NCI-H446 (cell line): ENCODE measurements around the gene TSC1.
"Not testable (repeated sequence)": the region's sequence is repeated elsewhere in the genome, so short reads cannot be mapped to it uniquely, and the experiment has no call there.

Source experiments
- DNase-seq, 2 experiments: peaks; one replicate each; lab custom pipeline; 2025; lab: John Stamatoyannopoulos, UW

Gene TSC1

DNA sequence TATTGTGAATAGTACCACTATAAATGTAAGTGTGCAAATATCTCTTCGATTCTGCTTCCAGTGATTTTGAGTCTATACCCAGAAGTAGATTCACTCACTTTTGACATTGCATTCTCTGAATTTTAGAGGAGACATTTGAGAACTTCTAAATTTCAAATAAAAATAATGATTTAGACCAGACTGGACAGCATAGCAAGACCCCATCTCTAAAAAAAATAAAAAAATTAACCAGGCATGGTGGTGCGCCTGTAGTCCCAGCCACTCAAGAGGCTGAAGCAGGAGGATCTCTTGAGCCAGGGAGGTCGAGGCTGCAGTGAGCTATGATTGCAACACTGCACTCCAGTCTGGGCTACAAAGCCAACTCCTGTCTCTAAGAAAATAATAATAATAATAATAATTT is 32.2 kb upstream of the TSC1 start:
- no peak for DNase-seq

DNA sequence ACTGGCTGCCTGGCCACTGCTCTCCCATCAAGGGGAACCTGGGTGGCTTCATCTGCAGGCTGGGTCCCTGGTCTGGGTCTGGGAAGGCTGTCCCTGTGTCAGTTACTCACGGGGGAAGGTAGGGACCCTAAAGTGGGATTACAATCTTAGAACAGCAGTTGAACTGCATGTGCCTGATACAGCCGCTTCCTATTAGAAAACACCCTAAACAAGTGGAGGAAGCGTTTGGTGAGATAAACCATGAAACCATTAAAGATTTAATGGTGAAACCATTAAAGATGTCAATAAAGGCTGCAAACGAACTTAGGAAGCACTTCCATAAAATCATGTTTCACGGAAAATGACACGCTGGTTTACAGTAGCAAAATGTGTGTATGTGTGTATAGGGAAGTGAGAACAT is 31.5 kb upstream of the TSC1 start:
- no peak for DNase-seq

DNA sequence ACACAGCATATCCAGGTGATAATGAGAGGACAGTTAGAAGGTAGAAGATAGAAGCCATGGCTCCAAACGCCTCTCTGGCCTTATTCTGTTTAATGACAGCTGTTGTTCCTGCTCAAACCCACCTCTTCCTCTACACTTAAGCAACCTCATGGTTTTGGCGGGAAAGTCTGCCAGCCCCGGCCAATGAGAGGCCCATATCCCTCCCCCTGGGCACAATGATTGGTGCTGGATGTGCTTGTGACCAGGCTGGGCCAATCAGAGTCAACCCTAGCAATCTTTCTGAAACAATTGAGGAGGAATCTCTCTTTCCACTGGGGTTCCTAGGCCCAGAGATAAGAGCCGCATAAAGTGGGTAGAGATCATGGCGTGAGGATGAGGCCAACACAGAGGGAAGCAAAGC is 29.3 kb upstream of the TSC1 start:
- peak in 1 of 2 experiments; percentile 26 for DNase-seq

DNA sequence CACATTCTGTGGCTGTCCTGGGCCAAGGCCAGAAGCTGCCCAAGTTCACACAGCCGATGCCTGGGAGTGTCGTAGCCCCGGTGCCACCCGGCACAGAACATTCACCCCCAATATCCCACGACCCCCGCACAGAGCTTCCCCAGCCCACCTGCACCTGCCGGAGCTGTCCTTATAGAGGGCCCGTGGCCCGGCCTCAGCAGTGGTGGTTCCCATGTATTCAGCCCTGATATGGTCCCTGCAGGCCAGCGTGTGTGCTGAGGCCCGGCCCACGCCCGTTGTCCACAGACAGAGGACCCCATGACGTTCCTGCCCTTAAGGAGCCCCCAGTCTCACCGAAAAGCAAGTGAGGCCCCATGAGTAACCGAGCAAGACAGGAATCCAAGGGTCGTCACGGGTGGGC is 28.8 kb upstream of the TSC1 start:
- no peak for DNase-seq

DNA sequence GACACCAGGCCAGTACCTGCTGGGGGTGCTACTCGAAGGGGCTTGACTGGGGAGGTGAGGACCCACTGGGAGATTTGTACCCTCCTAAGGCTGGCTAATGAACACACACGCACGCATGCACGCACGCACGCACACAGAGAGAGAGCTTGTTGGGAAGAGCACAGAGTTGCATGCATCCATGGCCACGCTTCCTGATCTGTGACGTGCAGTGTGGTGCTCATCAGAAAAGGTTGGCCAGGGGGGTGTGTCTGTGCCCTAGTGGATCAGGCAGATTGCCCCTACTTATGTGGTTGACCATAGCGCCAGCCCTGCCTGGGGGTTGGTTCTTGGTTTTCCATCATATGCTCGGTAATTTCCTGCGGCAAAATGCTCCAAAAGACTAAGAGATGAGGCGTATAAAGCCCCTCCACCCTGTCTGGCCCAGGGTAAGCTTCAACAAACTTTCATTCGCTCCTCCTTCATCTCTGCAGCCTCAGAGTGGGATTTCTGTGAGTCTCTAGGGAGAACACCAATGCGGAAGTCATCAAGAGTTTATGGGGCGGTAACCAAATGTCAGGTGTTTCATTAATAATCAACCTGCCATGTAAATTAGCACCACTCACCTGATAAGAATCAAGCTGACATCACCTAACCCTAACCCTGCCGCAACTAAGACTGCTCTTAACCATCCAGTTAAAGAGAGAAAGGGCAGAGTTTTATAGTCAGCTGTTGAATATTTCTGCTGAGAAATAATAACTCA is 26.1 kb upstream of the TSC1 start:
- DNase-seq = no peak

DNA sequence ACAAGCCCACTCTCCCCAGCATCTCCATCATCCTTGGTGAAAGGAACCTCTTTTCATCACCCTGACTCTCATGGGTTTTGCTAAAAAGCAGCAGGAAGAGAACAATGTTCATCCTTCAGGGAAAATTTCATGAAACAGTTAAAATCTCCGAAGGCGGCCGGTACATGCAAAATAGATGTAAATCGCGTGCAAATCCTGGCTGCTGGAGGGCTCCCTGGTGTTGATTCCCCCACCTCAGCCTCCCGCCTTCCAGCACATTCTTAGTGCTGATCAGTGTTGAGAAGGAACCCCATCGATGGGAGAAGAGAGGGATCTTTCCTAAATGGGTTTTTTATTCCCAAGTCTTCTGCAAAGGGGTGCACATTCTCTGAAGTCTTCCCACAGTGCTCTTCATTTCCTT is 25.4 kb upstream of the TSC1 start:
- no peak for DNase-seq

DNA sequence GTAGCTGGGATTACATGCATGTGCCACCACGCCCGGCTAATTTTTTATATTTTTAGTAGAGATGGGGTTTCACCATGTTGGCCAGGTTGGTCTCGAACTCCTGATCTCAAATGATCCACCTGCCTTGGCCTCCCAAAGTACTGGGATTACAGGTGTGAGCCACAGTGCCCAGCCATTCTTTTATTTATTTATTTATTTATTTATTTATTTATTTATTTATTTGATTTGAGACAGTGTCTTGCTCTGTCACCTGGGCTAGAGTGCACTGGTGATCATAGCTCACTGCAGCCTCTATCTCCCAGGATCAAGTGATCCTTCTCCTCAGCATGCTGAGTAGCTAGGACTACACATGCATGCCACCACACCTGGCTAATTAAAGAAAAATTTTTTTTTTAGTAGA is 23.5 kb upstream of the TSC1 start:
- not testable (repeated sequence) for DNase-seq

DNA sequence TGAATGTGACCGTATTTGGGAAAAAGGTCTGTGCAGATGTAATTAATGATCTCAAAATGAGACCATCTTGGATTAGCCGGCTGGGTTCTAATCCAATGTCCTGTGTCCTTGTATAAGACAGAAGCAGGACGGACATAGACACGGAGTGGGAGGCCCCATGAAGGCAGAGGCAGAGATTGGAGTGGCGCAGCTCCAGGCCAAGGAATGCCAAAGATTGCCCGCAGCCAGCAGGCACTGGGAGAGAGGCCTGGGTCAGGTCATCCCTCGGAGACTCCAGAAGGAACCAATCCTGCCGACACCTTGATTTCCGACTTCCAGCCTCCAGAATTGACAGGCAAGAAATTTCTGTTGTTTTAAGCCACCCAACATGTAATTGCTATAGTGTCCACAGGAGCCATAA is 21.1 kb upstream of the TSC1 start:
- DNase-seq = no peak

DNA sequence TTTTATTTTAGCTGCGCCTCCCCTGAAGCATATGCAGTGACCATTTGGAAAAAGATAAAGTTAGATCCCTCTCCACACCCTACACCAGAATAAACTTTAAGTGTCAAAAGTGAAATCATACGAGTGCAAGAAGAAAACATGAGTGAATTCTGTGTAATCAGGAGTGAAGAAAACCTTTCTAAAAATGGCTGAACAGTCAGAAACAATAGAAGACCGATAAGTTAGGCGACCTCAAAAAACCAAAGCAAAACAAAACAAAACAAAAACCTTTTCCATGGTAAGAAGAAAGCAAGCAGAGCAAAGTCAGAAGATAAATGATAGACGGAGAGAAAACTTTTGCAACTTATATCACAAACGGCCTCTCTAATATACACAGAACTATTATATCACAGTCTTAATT is 16.6 kb upstream of the TSC1 start:
- DNase-seq = no peak

DNA sequence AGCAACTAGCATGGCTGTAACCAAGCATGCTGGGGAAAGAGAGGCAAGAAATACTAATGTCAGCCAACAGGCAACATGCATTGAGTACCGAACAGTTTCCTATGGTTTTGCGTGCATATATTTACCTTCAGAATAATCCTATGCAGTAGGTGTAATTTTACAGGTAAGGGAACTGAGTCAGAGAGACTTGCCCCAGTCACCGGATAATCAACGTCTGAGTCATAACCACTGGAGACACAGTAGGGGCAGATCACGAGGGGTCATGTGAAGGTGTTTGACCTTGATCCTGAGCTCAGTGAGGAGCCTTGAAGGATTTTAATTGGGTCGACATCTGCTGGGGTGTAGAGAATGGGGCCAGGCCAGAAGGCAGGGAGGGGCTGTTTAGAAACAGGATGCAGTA is 13.4 kb upstream of the TSC1 start:
- no peak for DNase-seq

DNA sequence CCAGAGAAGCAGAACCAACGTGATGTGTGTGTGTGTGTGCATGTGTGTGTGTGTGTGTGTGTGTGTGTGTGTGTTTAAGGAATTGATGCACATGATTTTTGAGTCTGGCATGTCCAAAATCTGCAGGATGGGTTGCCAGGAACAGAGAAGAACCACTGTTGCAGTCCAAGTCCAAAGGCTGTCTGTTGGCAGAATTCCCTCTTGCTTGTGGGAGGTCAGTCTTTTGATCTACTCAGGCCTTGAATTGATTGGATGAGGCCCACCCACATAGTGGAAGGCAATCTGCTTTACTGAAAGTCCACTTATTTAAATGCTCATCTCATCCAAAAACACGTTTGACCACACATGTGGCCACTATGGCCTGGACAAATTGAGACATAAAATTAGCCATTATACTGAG is 11.4 kb upstream of the TSC1 start:
- DNase-seq = no peak

DNA sequence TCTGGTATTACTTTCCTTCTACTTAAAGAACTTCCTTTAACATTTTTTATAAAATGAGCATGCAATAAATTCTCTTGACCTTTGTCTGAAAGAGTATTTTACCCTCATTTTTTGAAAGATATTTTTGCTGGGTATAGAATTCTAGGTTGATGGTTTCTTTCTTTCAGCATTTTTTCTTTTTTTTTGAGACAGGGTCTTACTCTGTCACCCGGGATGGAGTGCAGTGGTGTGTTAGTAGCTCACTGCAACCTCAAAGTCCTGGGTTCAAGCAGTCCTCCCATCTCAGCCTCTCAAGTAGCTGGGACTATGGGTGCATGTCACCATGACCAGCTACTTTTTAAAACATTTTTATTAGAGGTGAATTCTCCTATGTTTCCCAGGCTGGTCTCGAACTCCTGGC is 10.7 kb upstream of the TSC1 start:
- DNase-seq = no peak

DNA sequence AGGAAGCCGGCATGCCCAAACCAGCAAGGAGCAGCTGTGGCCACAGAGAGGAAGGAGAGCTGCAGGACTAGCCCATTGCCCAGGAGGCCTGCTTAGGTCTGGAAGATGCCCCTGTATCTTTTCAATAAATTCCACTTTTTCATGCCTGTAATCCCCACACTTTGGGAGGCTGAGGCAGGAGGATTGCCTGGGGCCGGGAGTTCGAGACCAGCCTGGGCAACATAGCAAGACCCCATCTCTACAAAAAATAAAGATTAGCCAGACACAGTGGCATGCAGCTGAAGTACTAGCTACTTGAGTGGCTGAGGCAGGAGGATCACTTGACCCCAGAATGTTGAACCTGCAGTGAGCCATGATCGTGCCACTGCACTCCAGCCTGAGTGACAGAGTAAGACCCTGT is 5.3 kb upstream of the TSC1 start:
- no peak for DNase-seq

DNA sequence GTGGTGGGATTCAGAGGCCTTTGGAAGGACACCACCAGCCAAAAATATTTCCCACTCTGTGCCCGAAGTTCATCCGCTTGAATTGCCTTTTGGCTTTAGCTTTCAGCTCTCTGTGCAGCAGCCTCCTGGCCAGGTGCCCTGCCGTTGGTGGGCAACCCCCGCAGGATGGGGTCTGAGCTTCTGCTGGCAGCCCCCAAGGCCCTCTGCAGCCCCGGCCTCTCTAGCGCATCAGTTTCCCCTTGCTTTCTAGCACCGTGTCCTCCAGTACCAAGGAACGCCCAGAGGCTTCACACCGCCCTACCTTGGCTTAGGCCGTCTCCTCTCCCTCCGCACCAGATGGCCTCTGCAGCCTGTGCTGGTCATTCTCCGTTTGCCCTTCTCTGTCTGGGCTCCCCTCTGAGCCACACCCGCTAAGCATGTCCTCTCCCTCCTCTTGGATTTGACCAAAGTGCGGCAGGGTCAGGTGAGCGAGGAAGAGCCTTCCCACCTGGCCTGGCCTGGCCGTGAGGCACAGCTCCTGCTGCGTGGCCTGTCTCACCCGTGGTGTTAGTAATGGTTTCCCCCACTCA is 4.2 kb upstream of the TSC1 start:
- no peak for DNase-seq

DNA sequence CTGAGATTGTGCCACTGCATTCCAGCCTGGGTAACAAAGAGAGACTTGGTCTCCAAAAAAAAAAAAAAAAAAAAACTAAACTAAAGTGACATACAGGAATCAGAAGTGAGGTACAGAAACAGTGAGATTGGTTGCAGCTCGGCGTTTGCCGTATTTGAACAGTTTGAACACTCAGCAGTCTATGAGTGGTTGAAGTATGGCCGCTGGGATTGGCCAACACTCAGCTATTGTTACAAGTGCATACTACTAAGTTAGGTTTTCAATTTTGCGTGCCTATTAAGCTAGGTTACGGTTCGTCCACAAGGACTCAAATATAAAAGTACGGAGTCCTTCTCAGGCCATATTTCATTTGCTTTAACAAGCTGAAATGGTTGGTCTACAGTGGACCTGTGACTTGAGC is 3.3 kb upstream of the TSC1 start:
- no peak for DNase-seq

DNA sequence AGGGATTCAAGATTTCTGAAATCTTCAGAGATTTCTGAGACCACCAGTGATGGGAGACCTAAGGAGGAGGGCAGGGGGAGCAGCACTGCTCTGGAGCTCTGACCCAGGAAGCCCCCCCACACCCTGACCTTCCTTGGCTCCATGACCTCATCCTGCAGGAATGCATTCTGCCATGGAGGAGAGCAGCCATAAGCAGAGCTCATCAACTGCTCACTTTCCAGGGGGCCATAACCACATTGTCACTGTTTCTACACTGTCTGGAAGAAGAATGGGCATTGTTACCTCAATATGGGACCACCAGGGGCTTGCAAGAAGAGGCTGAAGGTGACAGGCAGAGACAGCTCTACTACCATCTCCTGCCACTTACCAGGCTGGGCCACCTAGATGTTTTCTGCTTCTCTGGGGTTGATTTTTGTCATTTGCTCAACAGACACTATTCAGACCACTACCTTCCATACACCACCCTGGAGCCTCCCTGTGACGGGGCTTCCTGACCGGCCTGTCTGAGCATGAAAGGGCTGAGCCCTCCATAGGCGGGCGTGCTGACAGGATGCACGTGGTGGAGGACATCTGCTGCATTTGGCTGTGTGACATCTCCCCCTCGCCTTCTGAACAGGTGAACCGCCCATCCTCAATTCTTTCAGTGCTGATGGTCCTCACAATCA is 2.3 kb upstream of the TSC1 start:
- DNase-seq = no peak

DNA sequence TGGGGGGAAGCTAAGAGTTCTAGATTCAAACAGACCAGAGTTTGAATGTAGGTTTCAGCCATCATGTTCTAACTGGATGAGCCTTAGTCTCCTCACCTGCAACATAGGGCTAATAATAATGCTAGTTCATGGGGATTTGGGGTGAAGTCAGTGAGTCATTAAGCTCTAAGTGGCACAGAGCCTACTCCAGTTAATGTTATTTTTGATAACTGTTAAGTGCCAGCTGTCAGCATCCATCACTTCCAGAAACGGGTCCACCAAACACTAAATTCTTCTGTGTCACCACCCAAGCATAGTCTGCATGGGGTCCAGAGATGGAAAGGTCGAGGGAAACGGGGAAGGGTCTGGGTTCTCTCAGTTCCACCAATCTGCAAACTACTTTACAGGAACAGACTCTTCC is 1.8 kb upstream of the TSC1 start:
- no peak for DNase-seq

DNA sequence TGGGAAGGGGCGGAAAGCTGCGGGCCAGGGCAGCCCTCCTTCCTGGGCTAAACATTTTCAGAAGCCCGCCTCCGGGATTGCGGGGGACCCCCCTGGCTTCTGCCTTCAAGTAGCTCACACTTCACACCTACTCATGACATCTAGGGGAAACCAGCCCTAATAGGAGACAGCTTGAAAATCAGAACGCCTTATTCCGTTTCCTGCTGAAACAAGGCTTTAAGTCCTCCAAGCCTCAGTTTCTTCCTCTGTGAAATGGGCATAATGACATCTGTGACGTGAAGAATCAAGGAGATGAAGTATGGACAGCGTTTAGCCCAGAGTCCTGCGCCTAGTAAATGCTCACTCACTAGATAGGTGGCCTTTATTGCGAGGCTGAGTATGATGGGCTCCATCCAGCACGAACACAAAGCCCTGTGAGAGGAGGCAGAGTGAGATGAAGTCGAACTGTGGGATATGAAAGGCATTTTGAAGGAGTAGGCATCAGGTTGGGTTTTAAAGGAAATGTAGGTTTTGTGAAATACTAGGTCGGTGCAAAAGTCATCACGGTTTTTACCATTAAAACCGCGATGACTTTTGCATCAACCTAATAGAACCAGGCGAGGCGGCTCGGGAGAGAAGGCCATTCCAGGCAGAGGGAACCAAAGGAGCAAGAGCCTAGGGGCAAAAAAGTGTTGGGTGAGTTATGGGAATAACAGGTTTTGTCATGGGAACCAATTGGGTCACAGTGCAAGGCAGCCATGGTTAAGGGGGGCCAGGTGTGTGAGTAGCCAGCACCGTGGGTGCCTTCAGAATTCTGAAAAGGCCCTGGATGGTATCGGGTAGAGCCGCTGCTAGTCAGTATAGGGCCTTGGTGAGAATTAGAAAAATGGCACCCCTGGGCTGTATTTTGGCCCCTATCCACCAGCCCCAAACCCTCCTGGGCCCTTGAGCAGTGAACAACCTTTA is 1.0 kb upstream of the TSC1 start:
- DNase-seq = no peak

DNA sequence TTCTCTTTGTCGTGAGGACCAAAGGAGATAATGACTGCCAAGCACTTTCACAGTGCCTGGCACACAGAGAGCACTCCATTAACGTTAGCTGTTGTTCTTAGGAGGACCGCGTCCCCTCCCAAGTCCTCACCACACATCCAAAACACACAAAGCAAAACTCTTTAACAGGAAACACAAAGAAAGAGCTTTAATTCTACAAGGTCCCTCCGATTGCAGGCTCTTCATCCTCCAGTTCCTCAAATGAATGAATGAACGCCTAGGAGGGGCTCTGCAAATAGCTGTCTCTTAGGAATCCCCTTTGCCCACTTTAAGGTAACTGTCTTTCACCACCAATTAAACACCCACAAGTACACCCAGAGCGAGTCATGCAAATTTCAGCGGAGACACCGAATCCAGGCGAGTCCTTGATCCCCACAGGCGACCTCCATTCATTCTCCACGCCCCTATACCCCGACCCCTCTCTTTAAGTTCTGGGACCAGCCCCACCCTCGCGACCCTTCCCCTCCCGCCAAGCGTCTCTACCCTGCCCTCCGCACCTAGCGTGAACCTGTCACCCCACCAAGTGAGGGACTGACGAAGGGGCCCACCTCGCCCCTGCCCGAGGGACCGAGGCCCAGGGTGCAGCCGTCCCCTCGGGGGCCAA is 644 bp downstream of the TSC1 start:
- no peak for DNase-seq

DNA sequence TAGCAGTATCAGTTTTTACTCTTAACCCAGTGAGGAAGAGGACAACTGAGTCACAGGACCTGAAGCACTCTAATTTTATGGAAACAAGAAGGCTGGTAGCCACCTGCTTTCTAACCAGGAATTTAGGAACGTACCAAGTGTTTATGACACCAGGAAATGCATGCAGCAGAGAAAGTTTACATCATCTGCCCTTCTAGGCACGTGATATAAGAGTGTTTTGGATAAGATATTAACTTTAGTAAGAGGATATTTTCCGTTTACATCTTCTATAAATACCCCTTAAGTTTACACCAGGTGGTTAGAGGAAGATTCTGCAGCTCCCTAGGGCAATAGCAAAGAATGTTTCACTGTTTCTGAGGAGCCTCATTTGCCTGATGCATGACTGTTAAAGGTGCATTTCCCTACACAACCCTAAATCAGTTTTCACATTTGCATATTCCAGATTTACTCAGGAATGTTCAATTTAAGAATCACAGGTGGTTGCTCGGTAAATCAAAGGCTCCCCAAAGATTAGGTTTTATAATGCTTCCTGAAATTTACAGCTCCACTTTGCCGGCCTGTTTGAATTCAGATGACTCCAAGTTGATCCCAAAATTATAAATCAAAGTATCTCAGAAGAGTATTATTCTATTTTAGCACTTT is 1.8 kb downstream of the TSC1 start:
- DNase-seq = no peak

DNA sequence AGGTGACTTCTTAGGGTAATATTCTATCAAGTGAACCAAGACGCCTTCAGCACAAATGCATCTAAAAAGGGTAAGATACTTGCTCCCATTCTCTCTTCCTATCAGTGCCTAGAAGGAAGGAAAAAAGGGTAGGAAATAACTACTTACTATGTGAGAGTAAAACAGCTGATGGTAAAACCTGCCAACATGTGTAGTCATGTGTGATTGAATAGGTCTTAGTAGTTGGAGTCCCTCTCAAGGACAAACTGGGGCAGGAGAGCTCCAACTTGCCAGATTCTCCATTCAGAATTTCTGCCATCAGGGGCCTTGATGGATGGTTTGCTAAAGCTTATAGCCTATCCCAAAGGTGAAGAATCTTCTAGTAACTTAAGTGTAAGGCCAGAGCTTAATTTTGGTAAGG is 5.2 kb downstream of the TSC1 start:
- DNase-seq = no peak

DNA sequence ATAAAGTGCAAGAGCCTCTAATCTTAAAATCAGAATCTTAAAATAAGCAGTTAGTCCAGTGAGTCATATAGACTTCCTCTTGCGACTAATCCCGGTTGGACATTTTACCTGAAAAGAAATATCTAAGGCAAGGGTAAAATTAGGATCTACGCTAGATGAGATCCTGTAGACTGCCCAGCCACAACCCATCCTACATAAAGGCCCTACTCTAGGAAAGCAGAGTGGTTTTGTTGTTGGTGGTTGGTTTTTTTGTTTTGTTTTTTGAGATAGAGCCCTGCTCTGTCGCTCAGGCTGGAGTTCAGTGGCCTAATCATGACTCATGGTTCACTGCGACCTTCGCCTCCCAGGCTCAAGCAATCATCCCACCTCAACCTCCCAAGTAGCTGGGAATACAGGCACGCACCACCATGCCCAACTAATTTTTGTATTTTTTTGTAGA is 6.9 kb downstream of the TSC1 start:
- no peak for DNase-seq
